ENCODE results near the gene PAFAH1B2. TPM values are rescaled to one million over a fixed set of nuclear protein-coding genes. Genes with fewer than 3 reads are reported as not detected.

Gene PAFAH1B2
- total RNA-seq, 1 experiment from 2014 or later, result 66.7 TPM

DNA sequence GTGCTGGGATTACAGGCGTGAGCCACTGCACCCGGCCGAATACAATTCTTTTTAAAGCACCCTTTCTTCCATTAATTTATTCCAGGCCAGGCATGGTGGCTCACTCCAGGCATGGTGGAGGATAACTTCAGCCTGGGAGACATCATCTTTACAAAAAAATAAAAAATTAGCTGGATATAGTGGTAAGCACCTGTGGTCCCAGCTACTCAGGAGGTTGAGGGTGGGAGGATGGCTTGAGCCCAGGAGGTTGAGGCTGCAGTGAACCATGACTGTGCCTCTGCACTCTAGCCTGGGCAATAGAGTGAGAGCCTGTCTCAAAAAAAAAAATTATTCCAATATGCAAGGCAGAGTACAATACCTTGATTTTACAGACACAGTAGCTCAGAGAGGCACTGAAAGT, 66.5 kb downstream of the PAFAH1B2 start:
- no peak overlapping the region for H3K4me3 Mint-ChIP-seq (ENCODE audit: low read depth, unreplicated experiment)
- intact Hi-C loops (cut with micrococcal nuclease; ENCODE audit: unreplicated experiment), result no loop called here
- DNase-seq, result no peak
- TF ChIP-seq CTCF (IDR thresholded peaks at IDR 0.05; ENCODE audit: unreplicated experiment), result no peak
- peaks cover 4% of the 10 kb centered on the region for H3K36me3 Mint-ChIP-seq (ENCODE audit: insufficient read depth, unreplicated experiment)
- no peaks in the 10 kb centered on the region for H3K4me1 Mint-ChIP-seq (ENCODE audit: low read depth, unreplicated experiment)
- no TSS peak for BruUV-seq (replicated peaks)
- CTCF ChIA-PET, result interaction anchor here (1.2 kb wide), 1 partner anchor 16 kb away, joined by 4 read pairs; no protein-coding TSS in a partner anchor
- no peaks in the 10 kb centered on the region for H3K27me3 Mint-ChIP-seq (ENCODE audit: unreplicated experiment)
- H3K27ac Mint-ChIP-seq (ENCODE audit: unreplicated experiment), result no peak overlapping the region
- H3K9me3 Mint-ChIP-seq (ENCODE audit: low read depth, unreplicated experiment), result no peaks in the 10 kb centered on the region

- intact Hi-C loops (cut with micrococcal nuclease; ENCODE audit: unreplicated experiment), result no loop called here
- Mint-ChIP-seq H3K27ac (ENCODE audit: unreplicated experiment) (no peak overlapping the region), H3K4me1 (ENCODE audit: low read depth, unreplicated experiment) (no peaks in the 10 kb centered on the region), H3K9me3 (ENCODE audit: low read depth, unreplicated experiment) (no peaks in the 10 kb centered on the region), H3K36me3 (ENCODE audit: insufficient read depth, unreplicated experiment) (no peaks in the 10 kb centered on the region), H3K4me3 (ENCODE audit: low read depth, unreplicated experiment) (no peak overlapping the region), H3K27me3 (ENCODE audit: unreplicated experiment) (no peaks in the 10 kb centered on the region)
- no peak for TF ChIP-seq CTCF (IDR thresholded peaks at IDR 0.05; ENCODE audit: unreplicated experiment)
- CTCF ChIA-PET, result interaction anchor here (0.7 kb wide), 1 partner anchor 887 kb away, joined by 3 read pairs; no protein-coding TSS in a partner anchor
- BruUV-seq (replicated peaks), result no TSS peak
- no peak for DNase-seq
These were observed 68.7 kb downstream of the PAFAH1B2 start for GRCh38 chr11:117212697-117213355.

- CTCF ChIA-PET, result no interaction called here
- no peak for TF ChIP-seq CTCF (IDR thresholded peaks at IDR 0.05; ENCODE audit: unreplicated experiment)
- Mint-ChIP-seq H3K4me1 (ENCODE audit: low read depth, unreplicated experiment) (no peaks in the 10 kb centered on the region), H3K36me3 (ENCODE audit: insufficient read depth, unreplicated experiment) (peaks cover 5% of the 10 kb centered on the region), H3K27ac (ENCODE audit: unreplicated experiment) (no peak overlapping the region), H3K4me3 (ENCODE audit: low read depth, unreplicated experiment) (no peak overlapping the region), H3K27me3 (ENCODE audit: unreplicated experiment) (no peaks in the 10 kb centered on the region), H3K9me3 (ENCODE audit: low read depth, unreplicated experiment) (no peaks in the 10 kb centered on the region)
- DNase-seq, result no peak
- no TSS peak for BruUV-seq (replicated peaks)
- intact Hi-C loops (cut with micrococcal nuclease; ENCODE audit: unreplicated experiment), result no loop called here
These were observed 70.5 kb downstream of the PAFAH1B2 start for GRCh38 chr11:117214404-117215110.

DNA sequence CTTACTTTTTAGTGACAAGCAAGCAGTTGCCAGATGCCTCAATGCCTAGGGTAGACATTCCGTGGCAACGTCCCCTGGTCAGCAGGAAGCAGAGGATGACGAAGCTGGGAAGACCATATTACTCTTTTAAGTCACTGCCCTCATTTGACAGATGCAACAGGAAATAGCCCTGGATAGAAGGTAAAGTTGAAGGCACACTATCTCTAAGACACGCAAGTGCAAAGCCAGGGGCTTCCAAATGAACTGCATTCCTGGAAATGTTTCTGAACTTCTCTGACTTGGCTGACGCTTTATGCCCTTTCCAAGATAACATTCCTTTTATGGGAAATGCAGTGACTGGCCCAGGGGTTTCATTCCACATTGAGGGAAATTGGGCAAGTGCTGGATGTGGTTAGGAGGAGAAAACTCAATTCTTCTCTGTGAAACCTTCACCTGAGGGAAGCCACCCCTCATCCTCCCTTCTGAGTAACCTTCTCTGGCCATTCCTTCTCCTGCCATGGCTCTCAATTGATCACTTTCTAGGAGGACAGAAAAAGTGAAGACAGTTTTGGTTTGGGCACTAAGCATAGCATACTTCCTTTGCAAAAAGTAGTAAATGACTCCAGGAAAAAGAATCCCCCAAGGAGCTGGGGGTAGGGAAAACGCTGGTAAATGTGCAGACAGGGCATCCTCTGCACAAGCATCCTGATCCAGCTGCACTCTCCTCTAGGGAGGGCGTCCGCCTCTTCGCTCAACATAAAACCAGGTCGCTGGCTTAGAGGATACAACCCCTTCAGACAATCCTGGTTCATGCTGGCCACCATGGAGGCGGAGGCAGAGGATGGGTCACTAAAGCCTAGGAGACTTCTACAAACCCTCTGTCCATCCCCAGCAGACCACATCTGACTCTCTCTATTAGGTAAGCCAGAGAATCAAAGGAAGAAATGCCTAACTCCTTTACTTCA, 73.3 kb downstream of the PAFAH1B2 start:
- no peak overlapping the region for H3K27ac Mint-ChIP-seq (ENCODE audit: unreplicated experiment)
- no peak for DNase-seq
- no peak for TF ChIP-seq CTCF (IDR thresholded peaks at IDR 0.05; ENCODE audit: unreplicated experiment)
- intact Hi-C loops (cut with micrococcal nuclease; ENCODE audit: unreplicated experiment), result no loop called here
- no peaks in the 10 kb centered on the region for H3K4me1 Mint-ChIP-seq (ENCODE audit: low read depth, unreplicated experiment)
- no peaks in the 10 kb centered on the region for H3K9me3 Mint-ChIP-seq (ENCODE audit: low read depth, unreplicated experiment)
- BruUV-seq (replicated peaks), result no TSS peak
- no peak overlapping the region for H3K4me3 Mint-ChIP-seq (ENCODE audit: low read depth, unreplicated experiment)
- no peaks in the 10 kb centered on the region for H3K27me3 Mint-ChIP-seq (ENCODE audit: unreplicated experiment)
- peaks cover 14% of the 10 kb centered on the region for H3K36me3 Mint-ChIP-seq (ENCODE audit: insufficient read depth, unreplicated experiment)
- CTCF ChIA-PET, result no interaction called here

Data from Calu3 (cell line).